Measurements from ENCODE around the gene FAM181B.
"Not testable (repeated sequence)": the region's sequence is repeated elsewhere in the genome, so short reads cannot be mapped to it uniquely, and the experiment has no call there.

FAM181B gene

DNA sequence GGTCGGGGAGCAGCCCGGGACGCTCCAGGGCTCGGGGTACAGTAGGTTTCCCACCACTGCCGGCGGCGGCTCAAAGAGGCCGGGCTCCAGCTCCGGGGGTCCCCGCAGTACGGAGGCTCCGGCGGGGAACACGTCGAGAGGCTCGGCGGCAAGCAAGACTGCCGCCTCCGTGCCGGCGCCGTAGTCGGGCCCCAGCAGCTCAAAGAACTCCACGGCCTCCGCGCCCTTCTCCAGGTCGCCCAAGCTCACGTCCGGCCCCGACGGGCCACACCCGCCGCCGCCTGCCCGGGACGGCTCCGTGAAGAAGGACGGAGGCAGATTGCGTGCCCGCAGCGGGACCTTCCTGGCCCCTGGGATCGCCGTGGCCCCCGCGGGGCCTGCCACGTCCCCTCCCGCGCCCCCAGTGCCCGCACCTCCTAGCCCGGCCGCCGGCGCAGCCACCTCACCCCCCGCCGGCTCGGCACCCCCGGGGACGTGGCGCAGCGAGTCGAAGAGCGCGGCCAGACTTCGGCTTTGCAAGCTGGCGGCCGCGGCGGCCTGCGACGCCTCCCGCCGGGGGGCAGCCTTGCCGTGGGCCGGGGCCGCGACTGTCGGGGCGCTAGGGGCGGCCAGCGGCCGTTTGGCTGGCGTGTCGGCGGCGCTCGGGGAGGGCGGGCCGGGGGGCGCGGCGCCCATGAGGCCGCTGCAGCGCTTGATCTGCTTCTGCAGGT lies 775 bp downstream of the FAM181B start:
- no peak for DNase-seq (ENCODE audit: low read depth in 2 of 3, low spot score in 1 of 3)

DNA sequence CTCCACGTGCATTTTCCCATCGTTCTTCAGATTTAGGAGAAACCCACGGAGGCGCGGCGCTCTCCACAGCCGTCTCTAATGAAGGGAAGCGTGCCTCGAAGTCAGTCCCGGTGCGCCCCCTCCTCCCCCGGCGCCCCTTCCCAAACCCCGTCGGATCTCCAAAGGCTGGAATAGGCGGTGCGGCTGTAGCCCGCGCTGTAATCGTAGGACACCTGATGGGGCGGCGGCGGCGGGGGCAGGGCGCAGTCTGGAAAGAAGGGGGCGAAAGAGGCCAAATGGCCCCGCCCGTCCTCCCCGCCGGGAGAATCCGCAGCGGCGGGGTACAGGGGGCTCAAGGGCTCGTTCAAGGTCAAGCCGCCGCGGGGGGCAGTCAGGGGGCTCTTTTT lies 1.3 kb downstream of the FAM181B start:
- DNase-seq (ENCODE audit: low read depth in 2 of 3, low spot score in 1 of 3): no peak

DNA sequence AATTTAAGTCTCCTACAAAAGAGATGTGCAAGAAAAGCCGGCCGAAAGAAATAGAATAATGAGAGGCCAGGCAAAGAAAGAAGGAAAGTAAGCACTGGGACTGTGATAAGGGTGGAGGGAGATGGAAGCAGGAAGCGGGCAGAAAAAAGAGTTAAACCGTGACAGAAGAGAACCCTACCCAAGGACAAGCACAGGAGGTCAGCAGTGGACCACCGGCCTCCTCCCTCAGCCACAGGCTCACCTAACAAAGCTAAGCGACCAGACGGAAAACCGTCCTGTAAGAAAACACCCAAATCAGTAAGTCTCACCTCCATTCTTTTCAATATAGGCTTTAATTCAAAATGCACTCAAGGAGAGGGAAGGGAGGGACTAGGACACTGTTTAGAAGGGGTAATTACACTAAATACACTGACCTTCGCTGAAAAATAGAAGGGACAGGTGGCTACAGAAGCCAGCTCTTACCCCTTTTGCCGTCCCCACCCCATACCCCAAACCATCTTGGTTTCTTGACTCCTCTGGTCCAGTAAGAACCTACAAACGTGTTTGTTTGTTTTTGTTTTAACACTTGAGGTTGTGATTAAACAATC lies 1.9 kb downstream of the FAM181B start:
- DNase-seq (ENCODE audit: low read depth in 2 of 3, low spot score in 1 of 3): no peak

DNA sequence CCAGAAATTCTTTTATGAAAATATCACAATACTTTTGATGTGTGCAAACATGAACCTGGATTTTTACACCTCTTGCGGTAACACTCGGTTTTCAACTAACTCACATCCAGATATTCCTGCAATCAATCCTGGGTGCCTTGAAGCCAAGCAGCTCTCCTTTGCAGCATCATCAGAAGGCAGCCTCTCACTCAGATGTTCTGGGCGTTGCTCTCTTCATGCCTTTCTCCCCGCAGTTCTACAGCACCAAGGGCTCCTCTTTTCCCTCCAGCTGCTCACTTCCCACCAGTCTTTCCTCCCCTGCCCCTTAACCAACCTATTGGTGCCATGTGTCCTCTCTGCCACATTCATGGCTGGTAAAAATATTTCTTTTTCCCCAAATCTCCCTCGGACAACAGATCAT lies 2.9 kb downstream of the FAM181B start:
- no peak for DNase-seq (ENCODE audit: low read depth in 2 of 3, low spot score in 1 of 3)

DNA sequence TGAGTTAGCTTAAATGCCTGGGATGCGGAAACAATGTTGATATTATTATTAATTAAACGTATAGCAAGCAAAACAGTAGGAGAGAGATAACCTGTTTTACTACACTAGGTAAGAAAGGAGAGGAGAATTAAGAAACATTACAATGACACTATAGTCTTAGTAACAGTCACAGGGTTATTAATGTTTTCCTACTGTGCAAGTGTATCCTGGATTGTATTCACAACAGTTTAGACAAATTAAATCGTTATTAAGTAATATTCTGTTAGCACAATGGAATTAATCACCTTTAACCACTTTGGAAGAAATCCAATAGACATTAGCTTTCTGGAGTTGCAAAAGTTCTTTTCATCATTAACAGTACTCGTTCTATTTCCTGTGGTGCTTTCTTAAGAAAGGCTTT lies 3.4 kb downstream of the FAM181B start:
- no peak for DNase-seq (ENCODE audit: low read depth in 2 of 3, low spot score in 1 of 3)

DNA sequence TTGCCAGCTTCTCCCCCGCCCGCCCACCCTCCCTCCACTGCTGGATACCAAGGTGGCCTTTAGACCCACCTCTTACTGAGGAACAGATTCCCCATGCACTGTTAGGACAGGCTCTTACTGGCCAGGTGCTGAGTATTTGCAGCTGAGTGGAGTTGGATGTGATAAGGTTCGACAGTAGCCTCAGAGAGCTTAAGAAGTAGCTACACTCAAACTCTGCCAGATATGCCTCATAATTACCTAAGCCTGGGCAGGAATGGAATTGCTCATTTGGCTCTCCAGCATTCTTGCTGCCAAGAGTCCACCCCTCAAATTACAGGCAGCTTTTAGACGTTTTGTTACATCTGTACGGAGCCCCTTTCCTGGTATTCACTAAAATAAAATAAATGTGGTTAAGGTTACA lies 9.6 kb downstream of the FAM181B start:
- DNase-seq (ENCODE audit: low read depth in 2 of 3, low spot score in 1 of 3): no peak

GRCh38 chr11:82722231-82722630 lies 11.4 kb downstream of the FAM181B start:
- DNase-seq (ENCODE audit: low read depth in 2 of 3, low spot score in 1 of 3): no peak

- no peak for DNase-seq (ENCODE audit: low read depth in 2 of 3, low spot score in 1 of 3)
Observed at GRCh38 chr11:82720267-82721065, 13.2 kb downstream of the FAM181B start.

- DNase-seq (ENCODE audit: low read depth in 2 of 3, low spot score in 1 of 3): no peak
Observed at GRCh38 chr11:82719361-82720105, 14.1 kb downstream of the FAM181B start.

GRCh38 chr11:82718821-82719220 lies 14.8 kb downstream of the FAM181B start:
- DNase-seq (ENCODE audit: low read depth in 2 of 3, low spot score in 1 of 3): no peak

- no peak for DNase-seq (ENCODE audit: low read depth in 2 of 3, low spot score in 1 of 3)
Observed at GRCh38 chr11:82718307-82718706, 15.4 kb downstream of the FAM181B start.

- DNase-seq (ENCODE audit: low read depth in 2 of 3, low spot score in 1 of 3): no peak
Observed at GRCh38 chr11:82714346-82715174, 19.1 kb downstream of the FAM181B start.

DNA sequence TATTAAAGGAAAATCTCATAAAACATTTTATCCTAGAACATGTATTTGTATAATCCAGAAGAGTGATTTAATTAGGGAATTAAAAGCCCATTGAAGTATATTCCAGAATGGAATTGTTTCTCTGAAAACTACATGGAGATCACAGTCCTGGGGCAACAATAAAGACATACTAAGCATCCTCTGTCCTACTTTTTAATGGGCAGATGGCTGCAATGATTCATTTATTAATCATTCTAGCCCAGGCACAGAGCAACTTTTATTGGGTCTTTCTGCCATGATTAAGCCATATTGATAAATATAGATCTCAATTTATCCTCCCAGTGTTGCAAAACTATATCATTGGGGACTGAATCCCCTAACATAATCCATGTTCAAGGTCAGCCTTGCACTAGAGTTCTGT lies 22.0 kb downstream of the FAM181B start:
- DNase-seq (ENCODE audit: low read depth in 2 of 3, low spot score in 1 of 3): no peak

- DNase-seq (ENCODE audit: low read depth in 2 of 3, low spot score in 1 of 3): no peak
Observed at GRCh38 chr11:82703796-82704195, 29.9 kb downstream of the FAM181B start.

DNA sequence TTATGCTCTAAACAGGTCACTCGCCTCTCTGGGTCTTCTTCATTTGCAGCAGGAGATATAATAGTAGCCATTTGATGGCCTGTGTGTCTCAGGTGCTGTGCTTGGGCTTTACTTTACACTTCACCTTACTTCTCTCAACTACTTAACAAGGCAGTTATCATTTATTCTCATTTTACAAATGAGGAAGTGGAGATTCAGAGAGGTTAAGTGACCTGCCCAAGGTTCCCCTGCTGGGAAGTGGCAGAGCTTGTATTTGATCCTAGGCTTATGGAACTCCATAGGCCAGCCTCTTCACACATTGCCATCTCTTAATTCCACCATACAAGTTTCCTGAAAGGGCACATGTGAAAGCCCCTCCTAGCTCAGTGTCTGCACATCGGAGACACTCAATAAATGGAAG lies 30.4 kb downstream of the FAM181B start:
- no peak for DNase-seq (ENCODE audit: low read depth in 2 of 3, low spot score in 1 of 3)

DNA sequence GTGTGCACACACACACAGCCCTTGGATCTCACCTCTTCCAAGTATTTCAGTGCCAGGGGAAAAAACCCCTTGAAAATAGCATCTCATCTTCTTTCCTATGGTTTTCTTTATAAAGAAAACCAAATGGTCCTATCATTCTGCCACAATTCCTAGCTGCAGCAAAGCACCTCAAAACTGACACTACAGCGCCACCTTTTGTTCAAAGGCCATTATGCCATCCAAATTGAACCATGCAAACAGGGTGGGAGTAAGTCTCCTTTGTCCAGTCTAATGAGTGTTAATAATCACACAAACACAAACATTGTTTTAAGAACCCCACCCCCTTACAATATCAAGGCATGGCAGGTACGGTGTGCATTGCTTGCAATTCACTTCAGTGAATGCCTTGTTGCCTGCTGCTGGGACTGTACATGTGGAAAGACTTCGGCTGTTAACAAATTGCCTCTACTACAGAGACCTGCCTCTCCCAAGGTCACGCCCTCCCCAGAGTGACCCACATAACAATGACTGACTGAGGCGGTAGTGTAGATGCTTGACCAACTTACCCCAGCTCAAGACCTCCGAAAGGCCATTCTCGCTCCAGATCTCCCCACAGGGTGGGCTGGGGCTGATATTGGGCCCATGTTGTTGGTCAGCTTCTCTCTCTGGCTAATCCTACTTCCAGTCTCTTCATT lies 31.7 kb downstream of the FAM181B start:
- DNase-seq (ENCODE audit: low read depth in 2 of 3, low spot score in 1 of 3): peak in 2 of 3 donors; percentile 11 to 37

GRCh38 chr11:82698576-82699352 lies 34.9 kb downstream of the FAM181B start:
- DNase-seq (ENCODE audit: low read depth in 2 of 3, low spot score in 1 of 3): no peak

DNA sequence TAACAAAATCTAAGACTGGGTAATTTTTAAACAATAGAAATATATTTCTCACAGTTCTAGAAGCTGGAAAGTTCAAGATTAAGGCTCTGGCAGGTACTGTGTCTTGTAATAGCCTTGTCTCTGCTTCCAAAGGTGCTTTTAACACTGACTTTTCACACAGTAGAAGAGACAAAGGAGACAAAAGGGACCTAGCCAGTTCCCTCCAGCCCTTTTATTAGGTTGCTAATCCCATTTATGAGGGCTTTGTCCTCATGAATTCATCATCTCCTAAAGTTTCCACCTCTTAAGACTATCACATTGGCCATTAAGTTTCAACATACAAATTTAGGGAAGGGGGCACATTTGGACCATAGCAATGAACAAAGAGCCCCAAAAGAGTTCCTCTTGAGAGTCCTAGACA lies 40.7 kb downstream of the FAM181B start:
- DNase-seq (ENCODE audit: low read depth in 2 of 3, low spot score in 1 of 3): no peak

DNA sequence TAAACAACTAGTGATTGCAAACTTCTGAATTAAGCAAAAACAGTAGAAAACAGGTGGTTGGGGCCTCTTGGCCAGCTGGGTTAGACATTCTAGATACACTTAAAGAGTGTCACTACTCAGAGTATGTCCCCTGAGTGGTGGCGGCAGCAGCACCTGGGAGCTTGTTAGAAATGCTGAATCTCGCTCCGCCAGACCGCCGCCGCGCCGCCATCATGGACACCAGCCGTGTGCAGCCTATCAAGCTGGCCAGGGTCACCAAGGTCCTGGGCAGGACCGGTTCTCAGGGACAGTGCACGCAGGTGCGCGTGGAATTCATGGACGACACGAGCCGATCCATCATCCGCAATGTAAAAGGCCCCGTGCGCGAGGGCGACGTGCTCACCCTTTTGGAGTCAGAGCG lies 44.3 kb downstream of the FAM181B start:
- not testable (repeated sequence) for DNase-seq (ENCODE audit: low read depth in 2 of 3, low spot score in 1 of 3)

Measured in stimulated activated CD4-positive, alpha-beta T cell treated with anti-CD3 and anti-CD28 coated beads, Interleukin-12 subunit alpha, Interleukin-12 subunit beta, amount 100 ng/mL, for 48 hours (primary cell).